GM19463 (cell line): ENCODE data around the gene GANAB.
"Not testable (repeated sequence)": the region's sequence is repeated elsewhere in the genome, so short reads cannot be mapped to it uniquely, and the experiment has no call there.

ENCODE experiments used
- ATAC-seq: cut with Tn5 transposase; IDR thresholded peaks from one replicate; pipeline ENCODE4 v1.9.1; 2021; ENCODE audit warnings: mild to moderate bottlenecking, moderate library complexity; ENCODE audit not compliant: unreplicated experiment

The GANAB gene

GRCh38 chr11:62601372-62602140 lies 44.9 kb downstream of the GANAB start, which contains the start of gene MTA2:
Gene MTA2, minus strand, starts transcription at chr11:62601865. Its CDS starts 415 bp downstream, at chr11:62601450.
- ATAC-seq: peak; percentile 80

DNA sequence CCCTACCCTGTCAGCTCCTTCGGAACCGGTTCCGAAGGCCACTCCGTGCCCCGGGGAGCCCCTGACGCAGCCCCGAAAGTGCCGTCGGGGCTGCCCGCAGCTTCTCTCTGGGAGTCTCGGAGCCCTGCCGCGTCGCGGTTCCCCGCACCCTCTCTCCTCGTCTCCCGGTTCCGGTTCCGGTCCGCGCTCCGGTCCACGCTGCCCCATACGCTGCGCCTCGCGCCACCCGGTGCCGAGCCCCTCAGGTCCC lies 45.4 kb downstream of the GANAB start:
- peak; percentile 8 for ATAC-seq

DNA sequence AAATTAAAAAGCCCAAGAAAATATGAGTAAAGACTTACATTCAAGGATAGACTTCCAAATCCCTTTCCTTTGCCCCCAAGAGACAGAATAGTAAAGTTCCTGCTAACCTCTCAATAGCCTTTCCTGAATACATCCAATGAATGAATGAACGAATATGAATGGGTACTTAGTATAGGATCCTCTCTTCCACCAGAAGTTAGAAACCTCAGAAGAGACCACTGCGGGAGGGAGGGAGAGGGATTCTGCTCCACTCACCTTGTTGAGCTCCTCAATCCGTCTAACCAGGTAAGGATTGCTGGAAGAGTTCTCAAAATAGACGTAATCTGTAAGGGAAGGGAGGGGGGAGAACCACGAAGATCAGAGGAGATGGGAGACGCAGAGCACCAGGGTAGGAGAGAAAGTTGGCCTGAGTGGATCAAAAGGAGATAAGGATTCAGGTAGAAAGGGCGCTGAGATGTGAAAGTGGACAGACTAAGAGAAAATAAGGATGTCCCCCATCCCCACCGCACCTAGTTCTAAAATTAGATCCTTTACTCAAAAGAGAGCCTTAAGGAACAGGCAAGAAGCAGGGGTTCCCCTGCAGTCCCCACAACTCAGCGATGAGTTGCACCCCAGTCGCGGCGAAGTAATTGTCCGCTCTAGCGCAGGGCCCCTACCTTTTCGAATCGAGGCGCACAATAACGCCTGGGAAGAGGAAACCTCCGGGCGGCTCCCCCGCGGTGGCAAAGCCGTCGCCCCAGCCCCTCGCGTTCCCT lies 45.9 kb downstream of the GANAB start:
- ATAC-seq: no peak

DNA sequence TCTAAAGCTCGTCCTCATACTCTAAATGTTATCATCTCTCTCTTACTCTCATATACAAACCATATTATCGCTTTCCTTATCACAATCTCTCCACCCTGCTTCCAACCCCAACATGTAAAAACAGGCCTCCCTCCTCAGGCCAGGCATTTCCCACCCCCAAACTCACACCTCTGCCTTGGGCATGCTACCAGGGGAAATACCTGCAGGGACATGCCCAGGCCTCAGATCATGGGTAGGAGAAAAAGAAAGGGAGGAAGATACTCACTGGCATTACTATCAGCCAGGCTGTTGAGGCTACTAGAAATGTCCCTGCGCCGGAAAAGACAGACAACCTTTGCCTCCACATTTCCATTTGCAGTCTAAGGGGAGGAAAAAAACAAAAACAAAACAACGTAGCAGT lies 46.5 kb downstream of the GANAB start:
- no peak for ATAC-seq

GRCh38 chr11:62599069-62599696 lies 47.2 kb downstream of the GANAB start:
- ATAC-seq: peak; percentile 54

GRCh38 chr11:62595124-62595523 lies 51.3 kb downstream of the GANAB start:
- ATAC-seq: no peak

DNA sequence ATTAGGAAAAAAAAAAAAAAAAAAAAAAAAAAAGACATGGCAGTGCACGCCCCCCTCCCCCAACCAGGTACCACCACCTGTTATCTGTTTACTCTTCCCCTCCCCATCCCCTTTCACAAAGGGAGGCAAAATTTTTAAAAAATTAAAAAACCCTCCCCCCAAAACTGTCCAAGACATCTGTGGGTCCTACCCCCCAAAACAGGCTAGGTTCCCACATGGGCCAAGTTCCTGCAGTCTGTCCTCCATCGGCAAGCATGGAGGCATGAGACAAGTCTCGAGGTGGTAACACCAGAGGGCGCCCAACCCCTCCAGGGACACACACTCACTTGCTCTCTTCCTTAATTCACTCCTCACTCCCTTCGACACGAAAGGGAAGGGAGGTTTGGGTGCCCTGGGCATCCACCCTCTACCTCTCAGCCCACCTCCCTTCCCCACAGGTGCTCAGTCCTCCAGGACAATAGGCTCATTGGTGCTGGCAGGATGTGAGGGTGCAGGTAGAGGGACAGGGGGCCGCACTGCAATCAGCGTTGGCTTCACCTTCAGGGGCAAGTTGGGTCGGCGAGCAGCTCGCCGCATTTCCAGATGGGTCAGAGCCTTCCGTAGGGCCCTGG lies 52.9 kb downstream of the GANAB start:
- no peak for ATAC-seq

GRCh38 chr11:62592989-62593421 lies 53.4 kb downstream of the GANAB start:
- no peak for ATAC-seq

DNA sequence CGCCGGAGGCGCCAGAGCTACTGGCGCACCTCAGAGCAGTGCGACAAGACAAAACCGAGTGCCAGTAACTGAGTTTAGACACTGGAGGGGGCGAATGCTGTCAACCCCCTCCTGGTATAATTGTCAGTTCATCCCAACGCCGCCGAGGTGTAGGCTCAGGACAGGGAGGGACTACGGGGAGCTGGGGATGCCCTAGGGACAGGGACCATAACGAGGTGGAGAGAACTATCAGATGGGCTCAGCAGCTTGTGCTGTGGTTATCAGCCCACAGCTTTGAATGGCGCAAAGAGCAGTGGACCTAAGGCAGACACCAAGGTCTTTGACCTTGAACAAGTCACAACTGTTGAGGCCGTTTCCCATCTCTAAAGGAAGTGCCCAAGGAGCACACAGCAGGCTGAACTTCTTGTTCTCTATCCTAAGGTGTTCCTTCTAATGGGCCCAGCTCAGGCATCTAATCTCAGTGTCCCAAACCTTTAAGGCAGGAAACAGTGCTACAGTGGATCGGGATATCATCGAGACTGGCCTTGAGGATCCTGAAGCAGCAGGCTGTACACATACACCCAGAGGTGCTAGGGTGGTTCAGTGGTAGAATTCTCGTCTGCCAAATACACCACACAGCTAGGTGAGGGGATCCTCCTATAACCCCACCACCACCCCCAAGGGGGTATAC lies 54.1 kb downstream of the GANAB start:
- no peak for ATAC-seq

- peak; percentile 93 for ATAC-seq
These were observed 54.8 kb downstream of the GANAB start, which contains the start of gene TUT1 for GRCh38 chr11:62591448-62592145. Gene TUT1, minus strand, starts transcription at chr11:62591523. Its CDS starts 38 bp downstream, at chr11:62591485.

- ATAC-seq: no peak
These were observed 57.3 kb downstream of the GANAB start for GRCh38 chr11:62588966-62589637.

DNA sequence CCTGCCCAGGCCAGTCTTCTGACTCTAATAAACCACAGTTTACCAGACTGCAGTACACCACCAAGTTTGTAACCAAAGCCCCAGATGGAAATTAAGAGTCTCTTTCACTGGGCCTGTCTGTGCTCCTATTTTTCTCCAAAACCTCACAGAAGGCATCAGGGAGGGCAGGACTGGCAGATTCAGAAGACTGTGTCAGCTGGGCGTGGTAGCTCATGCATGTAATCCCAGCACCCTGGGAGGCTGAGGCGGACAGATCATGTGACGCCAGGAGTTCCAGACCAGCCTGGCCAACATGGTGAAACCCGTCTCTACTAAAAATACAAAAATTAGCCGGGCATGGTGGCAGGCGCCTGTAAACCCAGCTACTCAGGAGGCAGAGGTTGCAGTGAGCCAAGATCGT lies 61.1 kb downstream of the GANAB start:
- ATAC-seq: not testable (repeated sequence)

DNA sequence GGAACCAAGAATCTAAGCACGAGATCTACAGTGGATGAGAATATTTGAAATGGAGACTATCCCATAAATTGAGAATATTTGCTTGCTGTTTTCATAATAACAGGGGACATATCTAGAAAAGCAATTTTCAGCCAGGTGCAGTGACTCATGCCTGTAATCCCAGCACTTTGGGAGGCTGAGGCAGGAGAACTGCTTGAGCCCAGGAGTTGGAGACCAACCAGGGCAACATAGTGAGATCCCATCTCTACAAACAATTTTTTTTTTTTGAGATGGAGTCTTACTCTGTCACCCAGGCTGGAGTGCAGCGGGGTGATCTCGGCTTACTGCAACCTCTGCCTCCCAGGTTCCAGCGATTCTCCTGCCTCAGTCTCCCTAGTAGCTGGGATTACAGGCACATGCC lies 64.7 kb downstream of the GANAB start:
- ATAC-seq: not testable (repeated sequence)

DNA sequence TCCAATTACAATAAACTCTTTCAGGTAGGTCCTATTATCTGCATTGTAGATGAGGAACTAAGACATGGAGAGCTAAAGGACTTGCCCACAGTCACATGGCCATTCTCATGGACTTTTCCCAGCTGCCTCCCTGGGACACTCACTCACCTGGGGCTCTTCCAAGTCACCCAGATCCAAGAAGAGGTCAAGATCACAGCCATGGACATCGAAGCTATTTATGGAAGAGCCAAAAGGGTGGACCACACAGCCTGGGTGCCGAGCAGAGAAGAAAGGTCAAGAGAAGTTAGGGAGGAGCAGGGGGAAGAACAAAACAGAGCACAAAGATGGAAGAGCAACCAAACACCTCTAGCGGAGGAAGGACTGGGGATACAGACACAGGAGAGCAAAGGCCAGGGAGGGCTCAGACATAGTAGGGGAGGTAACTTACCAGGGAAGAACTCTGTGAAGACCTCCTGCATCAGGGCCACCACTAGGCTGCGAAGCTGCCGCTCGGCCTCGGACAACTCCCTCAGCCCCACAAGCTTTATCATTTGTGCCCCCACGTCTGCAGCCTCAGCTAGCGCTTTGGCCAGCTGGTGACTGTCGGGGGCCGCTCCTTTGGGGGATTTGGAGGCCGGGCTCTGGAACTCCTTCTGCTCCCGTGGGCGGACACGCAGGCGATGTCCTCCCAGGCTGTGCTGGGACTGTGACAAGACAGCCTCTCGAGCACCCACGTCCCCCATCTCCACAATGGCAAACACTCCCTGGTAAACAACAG lies 65.3 kb downstream of the GANAB start:
- ATAC-seq: no peak

GRCh38 chr11:62579252-62579651 lies 67.2 kb downstream of the GANAB start:
- no peak for ATAC-seq

DNA sequence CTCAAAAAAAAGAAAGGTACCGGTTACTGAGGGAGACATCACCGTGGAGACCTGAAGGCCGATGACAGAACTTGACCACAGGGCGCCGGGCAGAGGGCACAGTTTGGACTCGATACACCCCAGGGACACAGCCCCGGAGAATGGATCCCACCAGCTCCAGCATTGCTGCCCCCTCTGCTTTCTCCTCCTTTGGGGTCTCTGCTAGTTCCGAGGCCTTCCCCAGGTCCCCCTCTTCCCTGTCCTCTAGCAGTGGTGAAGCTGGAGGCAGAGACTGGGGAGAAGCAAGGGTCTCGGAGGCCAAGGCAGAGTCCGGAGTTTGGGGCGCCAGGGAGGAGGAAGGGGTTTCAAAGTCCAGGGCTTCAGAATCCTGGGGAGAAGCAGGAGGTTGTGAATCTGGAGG lies 67.9 kb downstream of the GANAB start:
- ATAC-seq: no peak

DNA sequence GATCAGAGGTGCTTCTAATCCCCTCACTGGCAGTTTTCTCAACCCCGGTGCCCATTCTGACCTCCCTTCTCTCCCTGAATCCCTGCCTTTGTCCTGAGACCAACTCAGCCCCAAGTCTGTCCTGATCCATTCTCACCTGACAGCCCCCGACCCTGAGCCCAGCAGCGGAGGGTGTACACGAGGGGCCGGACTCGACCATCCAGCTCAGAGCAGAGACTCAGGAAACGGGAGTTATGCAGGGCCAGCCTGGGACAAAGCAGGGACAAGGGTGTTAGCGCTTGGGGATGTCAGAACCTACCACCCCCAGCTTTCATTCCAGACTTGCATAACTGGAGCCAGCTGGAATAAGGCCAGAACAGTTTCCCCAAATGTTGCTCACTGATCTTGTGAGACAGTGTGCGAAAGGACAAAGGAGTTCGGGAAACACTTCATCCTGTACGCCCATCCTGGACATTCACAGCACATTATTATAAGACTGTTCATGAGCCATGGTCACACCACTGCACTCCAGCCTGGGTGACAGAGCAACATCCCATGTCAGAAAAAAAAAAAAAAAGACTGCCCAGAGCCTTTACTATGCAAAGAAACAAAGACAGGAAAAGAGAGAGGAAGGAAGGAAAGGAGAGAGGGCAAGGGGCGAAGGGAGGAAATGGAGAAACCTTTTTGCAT lies 69.2 kb downstream of the GANAB start:
- no peak for ATAC-seq

DNA sequence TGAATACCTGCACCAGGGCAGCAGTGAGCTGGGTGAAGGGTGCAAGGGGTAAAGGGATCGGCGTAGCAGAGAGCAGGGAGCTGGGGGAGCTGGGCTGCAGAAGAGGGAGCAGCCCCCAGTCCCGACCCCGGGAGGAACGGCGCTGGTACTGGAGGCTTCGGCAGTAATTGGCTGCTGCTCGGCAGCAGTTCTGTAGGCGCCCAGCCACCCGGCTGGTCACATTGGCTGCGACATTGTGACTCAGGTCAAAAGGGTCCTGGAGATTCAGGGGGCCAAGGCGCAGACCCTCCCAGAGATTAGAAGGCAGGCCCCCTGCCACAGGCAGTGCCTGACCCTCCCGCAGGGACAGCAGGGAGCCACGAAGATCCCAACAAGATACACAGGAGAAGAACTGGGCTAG lies 70.6 kb downstream of the GANAB start:
- no peak for ATAC-seq
